ENCODE measurements around the gene MYO10. TPM values are rescaled to one million over a fixed set of nuclear protein-coding genes. Genes with fewer than 3 reads are reported as not detected.

Gene MYO10
- total and polyA plus RNA-seq, 2 donors (not counting 3 experiments of a cell fraction or from before 2014, with no cell fraction given), result 36.0 to 148 TPM

DNA sequence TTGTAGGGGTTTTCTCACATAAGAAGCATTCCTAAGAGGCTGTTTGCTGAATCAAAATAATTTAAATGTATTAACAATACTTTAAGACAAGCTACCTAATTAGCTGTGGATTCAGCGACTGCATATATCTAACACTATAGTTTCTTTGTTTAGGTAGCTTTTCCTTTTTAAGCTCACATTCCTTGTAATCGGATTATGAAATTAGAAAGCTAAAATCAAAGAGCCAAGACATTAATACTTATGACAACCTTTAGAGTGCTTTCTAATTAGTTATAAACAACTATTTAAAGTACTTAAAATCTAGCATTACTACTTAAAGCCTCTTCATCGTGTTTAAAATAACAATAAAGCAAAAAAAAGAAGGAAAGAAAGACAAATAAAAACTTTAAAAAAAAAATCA is 182.0 kb downstream of the MYO10 start:
- no peak for TF ChIP-seq GATA2 (IDR thresholded peaks at IDR 0.05; ENCODE audit: insufficient read depth, insufficient read length, low read depth, low read length)
- TF ChIP-seq POLR2AphosphoS5 (IDR thresholded peaks at IDR 0.05; ENCODE audit: insufficient read depth, low read depth, low read length), result no peak
- TF ChIP-seq, protein P1, sequence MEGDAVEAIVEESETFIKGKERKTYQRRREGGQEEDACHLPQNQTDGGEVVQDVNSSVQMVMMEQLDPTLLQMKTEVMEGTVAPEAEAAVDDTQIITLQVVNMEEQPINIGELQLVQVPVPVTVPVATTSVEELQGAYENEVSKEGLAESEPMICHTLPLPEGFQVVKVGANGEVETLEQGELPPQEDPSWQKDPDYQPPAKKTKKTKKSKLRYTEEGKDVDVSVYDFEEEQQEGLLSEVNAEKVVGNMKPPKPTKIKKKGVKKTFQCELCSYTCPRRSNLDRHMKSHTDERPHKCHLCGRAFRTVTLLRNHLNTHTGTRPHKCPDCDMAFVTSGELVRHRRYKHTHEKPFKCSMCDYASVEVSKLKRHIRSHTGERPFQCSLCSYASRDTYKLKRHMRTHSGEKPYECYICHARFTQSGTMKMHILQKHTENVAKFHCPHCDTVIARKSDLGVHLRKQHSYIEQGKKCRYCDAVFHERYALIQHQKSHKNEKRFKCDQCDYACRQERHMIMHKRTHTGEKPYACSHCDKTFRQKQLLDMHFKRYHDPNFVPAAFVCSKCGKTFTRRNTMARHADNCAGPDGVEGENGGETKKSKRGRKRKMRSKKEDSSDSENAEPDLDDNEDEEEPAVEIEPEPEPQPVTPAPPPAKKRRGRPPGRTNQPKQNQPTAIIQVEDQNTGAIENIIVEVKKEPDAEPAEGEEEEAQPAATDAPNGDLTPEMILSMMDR (IDR thresholded peaks at IDR 0.05; ENCODE audit: extremely low read depth in 1 of 2, insufficient read depth in 1 of 2, low read depth in 1 of 2, low read length in 2 of 2), result no peak
- TF ChIP-seq POLR2A (IDR thresholded peaks at IDR 0.05; ENCODE audit: low read depth, low read length), result no peak
- TF ChIP-seq, protein P2, sequence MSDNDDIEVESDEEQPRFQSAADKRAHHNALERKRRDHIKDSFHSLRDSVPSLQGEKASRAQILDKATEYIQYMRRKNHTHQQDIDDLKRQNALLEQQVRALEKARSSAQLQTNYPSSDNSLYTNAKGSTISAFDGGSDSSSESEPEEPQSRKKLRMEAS (IDR thresholded peaks at IDR 0.05; ENCODE audit: insufficient read depth, insufficient read length), result no peak
- TF ChIP-seq FOS (IDR thresholded peaks at IDR 0.05; ENCODE audit: borderline replicate concordance, insufficient read depth, low read length), result no peak
- no peak for TF ChIP-seq JUN (IDR thresholded peaks at IDR 0.05; ENCODE audit: borderline replicate concordance, insufficient read depth, insufficient read length, low read depth)
- no peak for TF ChIP-seq EZH2 (IDR thresholded peaks at IDR 0.05; ENCODE audit: borderline replicate concordance, low read depth, low read length, severe bottlenecking)
- TF ChIP-seq MYC (IDR thresholded peaks at IDR 0.05; ENCODE audit: low read depth, low read length), result no peak
- Histone ChIP-seq H3K9me3 (replicated peaks; ENCODE audit: control insufficient read depth, insufficient read depth, low read length) (no peaks in the 10 kb centered on the region), H3K4me2 (ENCODE audit: insufficient read depth, low read length) (no peak overlapping the region), H3K36me3 (ENCODE audit: control insufficient read depth in 2 of 2, extremely low read depth in 1 of 2, insufficient read depth in 2 of 2, low read length in 2 of 2) (peaks cover 19 to 31% of the 10 kb centered on the region in 2 experiments), H3K27me3 (ENCODE audit: control insufficient read depth in 2 of 2, insufficient read depth in 2 of 2, low read length in 2 of 2) (no peaks in the 10 kb centered on the region), H3K9me1 (replicated peaks; ENCODE audit: control insufficient read depth, extremely low read depth, insufficient read depth, low read length) (no peaks in the 10 kb centered on the region), H3K4me1 (ENCODE audit: control insufficient read depth, extremely low read depth, insufficient read depth, low read length) (no peaks in the 10 kb centered on the region), H2AFZ (ENCODE audit: low read depth, low read length) (no peak overlapping the region), H3K27ac (ENCODE audit: insufficient read depth, low read depth, low read length) (no peak overlapping the region), H3K9ac (replicated peaks; ENCODE audit: extremely low read depth, insufficient read depth, low read length) (no peak overlapping the region), H4K20me1 (replicated peaks; ENCODE audit: control insufficient read depth, extremely low read depth, insufficient read depth, low read length) (no peaks in the 10 kb centered on the region), H3K4me3 (replicated peaks in 1 of 3; ENCODE audit: insufficient read depth in 1 of 3, low read depth in 1 of 3, low read length in 3 of 3) (no peak overlapping the region), H3K79me2 (ENCODE audit: control insufficient read depth, insufficient read depth, low read length) (no peaks in the 10 kb centered on the region)
- FAIRE-seq (no peak), DNase-seq (ENCODE audit: low read depth, low spot score) (no peak)
- ChIA-PET POLR2A (no interaction called here), CTCF (interaction anchor here (1.1 kb wide), 1 partner anchor 436 kb away, joined by 5 read pairs; no protein-coding TSS in a partner anchor)
- dilution Hi-C loops (cut with MboI; ENCODE audit: extremely low pct_ligation_motif_present, low sequenced_read_pairs) (no loop called here), intact Hi-C loops (cut with micrococcal nuclease) (no loop called here)
- BruUV-seq (replicated peaks), result no TSS peak
